ENCODE results near the gene HS2ST1. TPM values are rescaled to one million over a fixed set of nuclear protein-coding genes. Genes with fewer than 3 reads are reported as not detected.

The HS2ST1 gene
- total and polyA plus RNA-seq, 2 experiments from 2014 or later, result 10.1 to 15.2 TPM

DNA sequence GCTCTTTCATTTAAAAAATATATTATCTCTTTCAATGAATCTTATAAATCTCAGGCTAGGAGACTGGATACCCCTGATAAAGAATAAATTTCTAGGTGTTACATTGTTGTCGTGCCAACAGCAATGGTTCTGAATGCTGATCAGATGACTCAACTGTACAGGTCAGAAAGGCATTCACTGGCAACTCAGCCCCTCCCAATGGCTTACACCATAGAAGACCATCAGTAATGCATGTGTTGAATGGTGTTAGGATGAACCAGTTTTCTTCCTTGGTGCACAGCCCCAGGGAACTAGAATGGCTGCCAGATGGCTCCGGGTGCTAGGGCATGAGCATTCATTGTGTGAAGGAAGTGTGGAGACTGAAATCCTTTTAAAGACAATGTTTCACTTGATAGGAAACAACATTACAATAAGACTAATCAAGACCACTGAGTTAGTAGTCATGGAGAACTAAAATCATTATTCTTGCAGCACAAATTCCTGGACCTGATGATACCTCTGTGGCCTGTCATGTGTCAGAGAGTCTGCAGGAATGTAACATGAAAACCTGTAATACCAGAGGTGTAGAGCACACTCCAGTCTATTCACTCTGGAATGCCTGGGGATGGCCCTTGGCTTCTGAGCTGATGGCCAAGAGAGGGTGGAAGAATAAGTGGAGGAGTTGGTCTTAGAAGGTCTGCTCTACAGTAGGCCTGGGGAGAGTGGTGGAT is 226.6 kb downstream of the HS2ST1 start:
- TF ChIP-seq EZH2phosphoT487 (IDR thresholded peaks at IDR 0.05; ENCODE audit: insufficient read depth, low read depth) (no peak), EZH2 (IDR thresholded peaks at IDR 0.05; ENCODE audit: insufficient read depth, poor library complexity, severe bottlenecking) (no peak)
- H3K27ac ChIP-seq, result no peak overlapping the region
- in situ Hi-C loops (cut with MboI), result loop anchor here (25.0 kb wide), 2 partner anchors 146 to 796 kb away; no protein-coding TSS in a partner anchor
- no peaks in the 10 kb centered on the region for H3F3A ChIP-seq (ENCODE audit: insufficient read depth)
- H3K4me1 ChIP-seq (ENCODE audit: insufficient read depth), result peaks cover 11% of the 10 kb centered on the region
- 84 to 92% methylated on average over 2 of the region's 2 CpGs for whole genome bisulfite sequencing, 2 experiments (ENCODE audit: low coverage in 1 of 2, low lambda C conversion rate in 2 of 2, missing lambda C conversion rate in 2 of 2)
- no peak overlapping the region for H2AFZ ChIP-seq
- no peak overlapping the region for H3K9ac ChIP-seq
- H3K36me3 ChIP-seq (ENCODE audit: low read depth), result no peaks in the 10 kb centered on the region
- no peaks in the 10 kb centered on the region for H3K27me3 ChIP-seq (replicated peaks; ENCODE audit: insufficient read depth)
- H3K4me2 ChIP-seq (ENCODE audit: unreplicated experiment), result no peak overlapping the region
- H3K4me3 ChIP-seq, result no peak overlapping the region
- H3K9me2 ChIP-seq (ENCODE audit: insufficient read depth), result no peaks in the 10 kb centered on the region
- DNase-seq, result peak; percentile 47
- H4K20me1 ChIP-seq (ENCODE audit: insufficient read depth), result no peaks in the 10 kb centered on the region
- H3K9me3 ChIP-seq (ENCODE audit: low read depth), result no peaks in the 10 kb centered on the region
- no peaks in the 10 kb centered on the region for H3K79me2 ChIP-seq (ENCODE audit: insufficient read depth)

DNA sequence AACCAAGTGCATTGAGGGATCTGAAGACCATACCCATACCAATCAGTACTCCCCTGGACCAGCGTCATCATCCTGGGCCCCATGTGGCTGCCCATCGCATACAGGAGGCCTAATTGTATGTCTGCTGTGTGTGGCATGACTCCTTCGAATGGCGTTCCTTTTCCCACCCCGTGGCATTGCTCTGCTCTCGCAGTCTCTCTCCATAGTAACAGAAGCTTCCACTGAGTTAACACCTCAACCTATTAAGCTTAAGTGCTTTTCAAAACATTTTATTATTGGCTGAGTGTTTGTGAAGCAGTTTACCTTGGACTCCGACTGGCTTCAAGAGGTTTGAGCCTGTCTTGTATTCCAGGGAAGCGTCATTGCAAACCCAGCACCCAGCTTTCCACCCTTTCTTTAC is 227.1 kb downstream of the HS2ST1 start:
- H3K4me3 ChIP-seq, result no peak overlapping the region
- TF ChIP-seq EZH2 (IDR thresholded peaks at IDR 0.05; ENCODE audit: insufficient read depth, poor library complexity, severe bottlenecking), result no peak
- TF ChIP-seq EZH2phosphoT487 (IDR thresholded peaks at IDR 0.05; ENCODE audit: insufficient read depth, low read depth), result no peak
- no peaks in the 10 kb centered on the region for H3K36me3 ChIP-seq (ENCODE audit: low read depth)
- H3K79me2 ChIP-seq (ENCODE audit: insufficient read depth), result no peaks in the 10 kb centered on the region
- H3K27ac ChIP-seq, result no peak overlapping the region
- no peak overlapping the region for H2AFZ ChIP-seq
- no peak overlapping the region for H3K9ac ChIP-seq
- H3K9me2 ChIP-seq (ENCODE audit: insufficient read depth), result no peaks in the 10 kb centered on the region
- in situ Hi-C loops (cut with MboI), result loop anchor here (25.0 kb wide), 2 partner anchors 146 to 796 kb away; no protein-coding TSS in a partner anchor
- no peaks in the 10 kb centered on the region for H3K27me3 ChIP-seq (replicated peaks; ENCODE audit: insufficient read depth)
- no peak overlapping the region for H3K4me2 ChIP-seq (ENCODE audit: unreplicated experiment)
- no peaks in the 10 kb centered on the region for H4K20me1 ChIP-seq (ENCODE audit: insufficient read depth)
- H3K9me3 ChIP-seq (ENCODE audit: low read depth), result no peaks in the 10 kb centered on the region
- peaks cover 11% of the 10 kb centered on the region for H3K4me1 ChIP-seq (ENCODE audit: insufficient read depth)
- DNase-seq, result no peak
- 89 to 91% methylated on average over 8 of the region's 8 CpGs for WGBS, 2 experiments (ENCODE audit: low coverage in 1 of 2, low lambda C conversion rate in 2 of 2, missing lambda C conversion rate in 2 of 2)
- no peaks in the 10 kb centered on the region for H3F3A ChIP-seq (ENCODE audit: insufficient read depth)

DNA sequence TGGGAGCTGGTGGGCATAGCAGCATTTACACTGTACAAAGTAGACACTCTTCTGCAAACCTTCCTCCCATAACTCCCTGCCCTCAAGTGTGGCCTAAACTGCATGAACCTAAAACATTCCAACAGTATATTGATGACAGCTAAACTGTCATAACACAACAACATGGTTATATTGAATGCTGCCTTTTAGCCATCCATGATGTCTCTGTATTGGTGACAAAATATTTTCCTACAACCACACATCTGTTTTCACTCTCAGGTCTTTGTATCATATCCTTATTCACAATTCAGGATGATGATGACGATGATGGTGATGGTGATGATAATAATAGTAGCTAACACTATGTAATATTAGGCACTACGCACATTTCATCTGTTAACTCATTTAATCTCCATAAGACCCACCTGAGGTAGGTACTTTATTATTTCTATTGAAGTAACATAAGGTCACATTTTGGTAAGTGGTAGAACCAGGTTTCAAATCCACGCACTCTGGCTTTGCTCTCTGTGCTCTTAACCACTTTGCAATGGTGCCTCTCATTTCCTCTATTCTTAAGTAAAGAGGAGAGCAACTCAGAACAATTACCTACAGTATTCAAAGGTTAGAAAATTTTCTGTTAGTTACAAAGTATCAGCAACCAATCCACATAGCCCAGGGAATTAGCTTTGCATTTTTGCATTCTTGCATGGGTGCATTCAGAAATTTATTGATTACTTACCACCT is 229.1 kb downstream of the HS2ST1 start:
- DNase-seq, result no peak
- H3K27me3 ChIP-seq (replicated peaks; ENCODE audit: insufficient read depth), result no peaks in the 10 kb centered on the region
- H3K9ac ChIP-seq, result no peak overlapping the region
- no peak overlapping the region for H3K4me3 ChIP-seq
- no peak overlapping the region for H3K27ac ChIP-seq
- WGBS, 2 experiments (ENCODE audit: low coverage in 1 of 2, low lambda C conversion rate in 2 of 2, missing lambda C conversion rate in 2 of 2), result 85 to 91% methylated on average over 3 of the region's 3 CpGs
- H4K20me1 ChIP-seq (ENCODE audit: insufficient read depth), result no peaks in the 10 kb centered on the region
- TF ChIP-seq EZH2 (IDR thresholded peaks at IDR 0.05; ENCODE audit: insufficient read depth, poor library complexity, severe bottlenecking) (no peak), EZH2phosphoT487 (IDR thresholded peaks at IDR 0.05; ENCODE audit: insufficient read depth, low read depth) (no peak)
- no peaks in the 10 kb centered on the region for H3K79me2 ChIP-seq (ENCODE audit: insufficient read depth)
- no peak overlapping the region for H3K4me2 ChIP-seq (ENCODE audit: unreplicated experiment)
- peaks cover 8% of the 10 kb centered on the region for H3K4me1 ChIP-seq (ENCODE audit: insufficient read depth)
- no peaks in the 10 kb centered on the region for H3K9me2 ChIP-seq (ENCODE audit: insufficient read depth)
- in situ Hi-C loops (cut with MboI), result loop anchor here (25.0 kb wide), 2 partner anchors 144 to 794 kb away; no protein-coding TSS in a partner anchor
- no peak overlapping the region for H2AFZ ChIP-seq
- no peaks in the 10 kb centered on the region for H3K9me3 ChIP-seq (ENCODE audit: low read depth)
- H3K36me3 ChIP-seq (ENCODE audit: low read depth), result no peaks in the 10 kb centered on the region
- H3F3A ChIP-seq (ENCODE audit: insufficient read depth), result no peaks in the 10 kb centered on the region

DNA sequence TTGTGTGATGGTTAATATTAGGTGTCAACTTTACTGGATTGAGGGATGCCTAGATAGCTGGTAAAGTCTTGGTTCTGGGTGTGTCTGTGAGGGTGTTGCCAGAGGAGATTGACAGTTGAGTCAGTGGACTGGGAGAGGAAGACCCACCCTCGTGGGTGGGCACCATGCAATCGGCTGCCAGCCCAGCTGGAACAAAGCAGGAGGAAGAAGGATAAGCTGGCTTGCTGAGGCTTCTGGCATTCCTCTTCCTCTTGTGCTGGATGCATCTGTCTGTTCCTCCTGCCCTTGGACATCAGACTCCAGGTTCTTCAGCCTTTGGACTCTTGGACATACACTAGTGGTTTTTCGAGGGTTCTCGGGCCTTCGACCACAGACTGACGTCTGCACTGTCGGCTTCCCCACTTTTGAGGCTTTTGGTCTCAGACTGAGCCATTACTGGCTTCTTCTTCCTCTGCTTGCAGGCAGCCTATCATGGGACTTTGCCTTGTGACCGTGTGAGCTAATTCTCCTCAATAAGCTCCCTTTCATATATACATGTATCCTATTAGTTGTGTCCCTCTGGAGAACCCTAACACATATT is 230.0 kb downstream of the HS2ST1 start:
- Histone ChIP-seq H3K9me2 (ENCODE audit: insufficient read depth) (no peaks in the 10 kb centered on the region), H3K79me2 (ENCODE audit: insufficient read depth) (no peaks in the 10 kb centered on the region), H3K27me3 (replicated peaks; ENCODE audit: insufficient read depth) (no peaks in the 10 kb centered on the region), H3K9ac (no peak overlapping the region), H3K4me3 (no peak overlapping the region), H3K9me3 (ENCODE audit: low read depth) (no peaks in the 10 kb centered on the region), H3K4me1 (ENCODE audit: insufficient read depth) (peaks cover 14% of the 10 kb centered on the region), H4K20me1 (ENCODE audit: insufficient read depth) (no peaks in the 10 kb centered on the region), H3K27ac (no peak overlapping the region), H3K36me3 (ENCODE audit: low read depth) (no peaks in the 10 kb centered on the region), H3F3A (ENCODE audit: insufficient read depth) (peaks cover 5% of the 10 kb centered on the region), H3K4me2 (ENCODE audit: unreplicated experiment) (no peak overlapping the region), H2AFZ (no peak overlapping the region)
- WGBS, 2 experiments (ENCODE audit: low coverage in 1 of 2, low lambda C conversion rate in 2 of 2, missing lambda C conversion rate in 2 of 2), result 65 to 69% methylated on average over 8 of the region's 8 CpGs
- in situ Hi-C loops (cut with MboI), result loop anchor here (25.0 kb wide), 2 partner anchors 143 to 793 kb away; no protein-coding TSS in a partner anchor
- TF ChIP-seq EZH2phosphoT487 (IDR thresholded peaks at IDR 0.05; ENCODE audit: insufficient read depth, low read depth) (no peak), EZH2 (IDR thresholded peaks at IDR 0.05; ENCODE audit: insufficient read depth, poor library complexity, severe bottlenecking) (no peak)
- DNase-seq, result no peak

All from GM23248 (cell line).